Measurements from ENCODE around the gene UBXN7.

The UBXN7 gene

GRCh38 chr3:196298521-196298920 lies 133.7 kb downstream of the UBXN7 start:
- no peak for TF ChIP-seq EZH2 (IDR thresholded peaks at IDR 0.05; ENCODE audit: borderline replicate concordance, low read length)
- no peak for TF ChIP-seq CTCF (IDR thresholded peaks at IDR 0.05; ENCODE audit: low read length)
- Histone ChIP-seq H3K79me2 (ENCODE audit: insufficient read depth, low read length) (no peaks in the 10 kb centered on the region), H3K4me1 (ENCODE audit: insufficient read depth, low read length, severe bottlenecking) (peaks cover 4% of the 10 kb centered on the region), H3K9ac (ENCODE audit: low read length) (no peak overlapping the region), H3F3A (ENCODE audit: insufficient read depth, low read length) (peaks cover 3% of the 10 kb centered on the region; the same call in 1 of the 2 replicates), H4K20me1 (ENCODE audit: insufficient read depth, low read length) (no peaks in the 10 kb centered on the region), H3K9me3 (ENCODE audit: low read length) (no peaks in the 10 kb centered on the region), H3K4me3 (ENCODE audit: low read depth, low read length, poor library complexity, severe bottlenecking) (no peak overlapping the region), H3K27ac (ENCODE audit: low read depth, low read length, poor library complexity, severe bottlenecking) (no peak overlapping the region), H2AFZ (ENCODE audit: low read length) (no peak overlapping the region), H3K9me2 (ENCODE audit: low read depth, low read length) (no peaks in the 10 kb centered on the region), H3K36me3 (ENCODE audit: insufficient read depth, low read length) (no peaks in the 10 kb centered on the region; the same call in 1 of the 2 replicates), H3K4me2 (ENCODE audit: low read length) (no peak overlapping the region), H3K27me3 (ENCODE audit: insufficient read depth, low read length) (no peaks in the 10 kb centered on the region)
